Naive thymus-derived CD8-positive, alpha-beta T cell (primary cell): ENCODE data around the gene METTL16. TPM values are rescaled to one million over a fixed set of nuclear protein-coding genes. Genes with fewer than 3 reads are reported as not detected.
A peak's percentile ranks its signal among the peaks of the same experiment; 100 is the strongest.
"Not testable (repeated sequence)": the region's sequence is repeated elsewhere in the genome, so short reads cannot be mapped to it uniquely, and the experiment has no call there.

Experiments
- ATAC-seq, 2 donors: fragments of 150-1000 bp; cut with Tn5 transposase in 1 of 2; sonication (Bioruptor Pico), chemical (Tn5 transposase) in 1 of 2; 1 replicate in 1 of 2; 2 replicates in 1 of 2; pipeline ENCODE4 v1.10.0; 2021; ENCODE audit warnings: mild to moderate bottlenecking in 2 of 2, moderate library complexity in 2 of 2
- POLR2A ChIA-PET: fragments of 350-600 bp; sonication (Branson Sonifier 250); formaldehyde crosslinking; loops from one replicate; lab custom pipeline; 2021; ENCODE audit warnings: antibody characterized with exemption; lab: Charles Lee
- DNase-seq, 10 donors: peaks; one replicate each; pipeline versions ENCODE4 v3.0.0 to v3.0.0-alpha.2; 2020 to 2022
- H3K27ac Mint-ChIP-seq, 10 donors: one replicate each; pipeline ENCODE4 v1.8.0; 2020 to 2022; ENCODE audit warnings: mild to moderate bottlenecking in 10 of 10, mixed read lengths in 10 of 10, moderate library complexity in 4 of 10, inconsistent platforms in 1 of 10
- H3K27me3 Mint-ChIP-seq, 5 donors: one replicate each; pipeline ENCODE4 v1.8.0; 2021 to 2022; ENCODE audit warnings: mixed read lengths in 5 of 5
- H3K36me3 Mint-ChIP-seq, 3 donors: one replicate each; pipeline ENCODE4 v1.8.0; 2020 to 2022; ENCODE audit warnings: mixed read lengths in 3 of 3, mild to moderate bottlenecking in 2 of 3, inconsistent platforms in 1 of 3
- H3K4me1 Mint-ChIP-seq, 4 donors: one replicate each; pipeline ENCODE4 v1.8.0; 2021 to 2022; ENCODE audit warnings: mixed read lengths in 4 of 4
- H3K4me3 Mint-ChIP-seq, 10 donors: one replicate each; pipeline ENCODE4 v1.8.0; 2020 to 2022; ENCODE audit warnings: mild to moderate bottlenecking in 10 of 10, mixed read lengths in 10 of 10, moderate library complexity in 6 of 10, inconsistent platforms in 1 of 10
- H3K9me3 Mint-ChIP-seq, 9 donors: one replicate each; pipeline ENCODE4 v1.8.0; 2020 to 2022; ENCODE audit warnings: mixed read lengths in 9 of 9, mild to moderate bottlenecking in 3 of 9, inconsistent platforms in 1 of 9, moderate library complexity in 1 of 9
- polyA plus RNA-seq, 3 donors: library from polyadenylated mRNA; unstranded; fragments of 300-500 nt; fragmentation: Illumina TruSeq; gene quantifications; one replicate each; pipeline ENCODE4 v1.2.3, GENCODE V29; 2021
- total RNA-seq, 8 experiments: library from RNA in 2 of 8; stranded (reverse) in 2 of 8; gene quantifications; one replicate each; pipeline ENCODE4 v1.2.3 and lab custom pipeline; 2021 to 2026

Gene METTL16
- total and polyA plus RNA-seq, 5 experiments from 2014 or later = 18.7 to 67.2 (median 35.1) TPM

GRCh38 chr17:2444382-2444781 is 67.3 kb downstream of the METTL16 start:
- Mint-ChIP-seq H3K27ac (no peak overlapping the region), H3K4me1 (no peaks in the 10 kb centered on the region), H3K27me3 (no peaks in the 10 kb centered on the region), H3K9me3 (peaks cover 0 to 6% (median 4%) of the 10 kb centered on the region in 9 donors), H3K36me3 (peaks cover 0 to 46% (median 14%) of the 10 kb centered on the region in 3 donors), H3K4me3 (no peak overlapping the region)
- POLR2A ChIA-PET = no interaction called here
- ATAC-seq (no peak), DNase-seq (no peak)

DNA sequence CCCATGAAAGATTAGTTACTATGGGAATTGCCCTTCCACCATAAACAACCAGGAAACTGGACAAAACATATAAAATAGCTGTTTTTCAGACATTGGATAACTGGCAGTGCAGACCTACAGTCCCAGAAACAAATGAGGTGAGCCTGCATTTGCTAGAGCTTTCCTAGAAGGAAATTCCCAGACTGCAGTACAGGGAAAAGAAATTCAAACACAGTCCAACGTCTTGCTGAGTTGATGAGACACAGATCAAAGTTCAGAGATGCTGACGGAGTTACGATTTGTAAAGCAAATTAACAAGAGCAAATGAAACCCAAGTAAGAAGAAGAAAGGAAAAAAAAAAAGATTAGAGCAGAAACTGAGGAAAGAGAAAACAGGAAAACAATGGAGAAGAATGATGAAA is 69.5 kb downstream of the METTL16 start:
- H3K27me3 Mint-ChIP-seq = no peaks in the 10 kb centered on the region
- peaks cover 0 to 6% (median 4%) of the 10 kb centered on the region in 9 donors for H3K9me3 Mint-ChIP-seq
- ATAC-seq (no peak), DNase-seq (no peak)
- H3K36me3 Mint-ChIP-seq = peaks cover 0 to 65% (median 21%) of the 10 kb centered on the region in 3 donors
- H3K4me3 Mint-ChIP-seq = no peak overlapping the region
- POLR2A ChIA-PET = no interaction called here
- H3K27ac Mint-ChIP-seq = peak overlapping the region in 1 of 10 donors; percentile 36
- H3K4me1 Mint-ChIP-seq = peaks cover 0 to 3% (median 0%) of the 10 kb centered on the region in 4 donors

DNA sequence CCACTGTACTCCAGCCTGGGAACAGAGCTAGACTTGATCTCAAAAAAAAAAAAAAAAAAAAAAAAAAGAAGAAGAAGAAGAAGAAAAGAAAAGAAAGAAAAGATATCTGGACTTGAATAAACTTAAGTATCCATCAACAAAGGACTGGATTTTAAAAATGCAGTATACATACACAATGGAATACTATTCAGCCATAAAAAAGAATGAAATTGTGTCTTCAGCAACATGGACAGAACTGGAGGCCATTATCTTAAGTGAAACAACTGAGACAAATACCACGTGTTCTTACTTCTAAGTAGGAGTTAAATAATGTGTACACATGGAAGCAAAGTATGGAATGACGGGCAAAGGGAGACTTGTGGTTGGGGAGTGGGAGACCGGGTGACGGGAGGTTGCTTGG is 70.8 kb downstream of the METTL16 start:
- Mint-ChIP-seq H3K9me3 (peaks cover 0 to 2% (median under 1%) of the 10 kb centered on the region in 9 donors), H3K4me3 (no peak overlapping the region), H3K36me3 (peaks cover 0 to 74% (median 25%) of the 10 kb centered on the region in 3 donors), H3K27me3 (no peaks in the 10 kb centered on the region), H3K4me1 (peaks cover 0 to 4% (median 2%) of the 10 kb centered on the region in 4 donors), H3K27ac (peak overlapping the region in 2 of 10 donors; percentile 51 to 64)
- DNase-seq (no peak), ATAC-seq (no peak)
- POLR2A ChIA-PET = interaction anchor here (0.7 kb wide), 1 partner anchor 12 kb away, joined by 5 read pairs; no protein-coding TSS in a partner anchor

DNA sequence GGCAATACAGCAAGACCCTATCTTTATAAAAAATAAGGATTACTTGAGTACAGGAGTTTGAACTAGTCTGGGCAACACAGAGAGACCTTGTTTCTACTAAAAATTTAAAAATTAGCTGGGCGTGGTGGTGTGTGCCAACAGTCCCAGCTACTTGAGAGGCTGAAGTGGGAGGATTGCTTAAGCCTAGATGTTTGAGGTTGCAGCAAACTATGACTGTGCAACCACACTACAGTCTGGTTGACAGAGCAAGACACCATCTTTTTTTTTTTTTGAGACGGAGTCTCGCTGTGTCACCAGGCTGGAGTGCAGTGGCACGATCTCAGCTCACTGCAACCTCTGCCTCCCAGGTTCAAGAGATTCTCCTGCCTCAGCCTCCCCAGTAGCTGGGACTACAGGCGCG is 71.7 kb downstream of the METTL16 start:
- POLR2A ChIA-PET, H3K4me1 Mint-ChIP-seq, H3K9me3 Mint-ChIP-seq, H3K27ac Mint-ChIP-seq, DNase-seq, H3K4me3 Mint-ChIP-seq, ATAC-seq, H3K27me3 Mint-ChIP-seq: not testable (repeated sequence)
- H3K36me3 Mint-ChIP-seq = peaks cover 0 to 76% (median 23%) of the 10 kb centered on the region in 3 donors

- no peaks in the 10 kb centered on the region for H3K27me3 Mint-ChIP-seq
- peak overlapping the region in 1 of 10 donors; percentile 43 for H3K27ac Mint-ChIP-seq
- ATAC-seq = no peak
- peaks cover 0 to 83% (median 23%) of the 10 kb centered on the region in 3 donors for H3K36me3 Mint-ChIP-seq
- DNase-seq = no peak
- H3K9me3 Mint-ChIP-seq = peaks cover 0 to 2% (median 0%) of the 10 kb centered on the region in 9 donors
- no peak overlapping the region for H3K4me3 Mint-ChIP-seq
- H3K4me1 Mint-ChIP-seq = peaks cover 0 to 5% (median 2%) of the 10 kb centered on the region in 4 donors
- POLR2A ChIA-PET = no interaction called here
These were observed 72.9 kb downstream of the METTL16 start for GRCh38 chr17:2438823-2439222.

DNA sequence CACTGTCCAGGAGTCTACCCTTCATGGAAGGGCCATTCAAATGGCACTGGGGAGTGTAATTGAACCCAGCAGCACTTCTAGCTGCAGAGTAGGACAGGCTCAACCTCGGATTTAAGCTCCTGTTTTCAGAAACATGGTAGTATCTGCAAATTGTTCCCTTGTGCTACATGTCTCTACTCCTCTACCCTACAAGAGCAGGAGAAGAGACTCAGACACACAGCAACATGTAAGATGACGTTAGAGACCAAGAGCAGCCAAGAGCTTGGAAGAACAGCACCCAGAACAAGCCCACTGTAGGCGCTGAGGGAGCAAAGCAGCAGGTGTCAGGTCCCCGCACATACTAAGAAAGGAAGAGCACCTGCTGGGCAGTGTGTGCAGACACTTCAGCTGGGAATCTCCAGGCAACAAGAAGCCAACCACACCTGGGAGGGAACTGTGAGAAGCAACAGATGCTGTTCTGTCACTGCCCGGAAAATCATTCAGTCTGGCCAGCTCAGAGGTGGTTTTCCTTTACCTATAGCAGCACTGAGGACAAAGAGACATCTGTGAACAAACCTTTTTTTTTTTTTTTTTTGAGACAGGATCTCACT is 75.3 kb downstream of the METTL16 start:
- peaks cover 0 to 91% (median 27%) of the 10 kb centered on the region in 3 donors for H3K36me3 Mint-ChIP-seq
- H3K27ac Mint-ChIP-seq = peak overlapping the region in 4 of 10 donors; percentile 11 to 71 (median 70)
- H3K9me3 Mint-ChIP-seq = peaks cover 0 to 2% (median 0%) of the 10 kb centered on the region in 9 donors
- DNase-seq (no peak), ATAC-seq (no peak)
- POLR2A ChIA-PET = no interaction called here
- no peak overlapping the region for H3K4me3 Mint-ChIP-seq
- H3K4me1 Mint-ChIP-seq = peaks cover 0 to 7% (median 2%) of the 10 kb centered on the region in 4 donors
- no peaks in the 10 kb centered on the region for H3K27me3 Mint-ChIP-seq

DNA sequence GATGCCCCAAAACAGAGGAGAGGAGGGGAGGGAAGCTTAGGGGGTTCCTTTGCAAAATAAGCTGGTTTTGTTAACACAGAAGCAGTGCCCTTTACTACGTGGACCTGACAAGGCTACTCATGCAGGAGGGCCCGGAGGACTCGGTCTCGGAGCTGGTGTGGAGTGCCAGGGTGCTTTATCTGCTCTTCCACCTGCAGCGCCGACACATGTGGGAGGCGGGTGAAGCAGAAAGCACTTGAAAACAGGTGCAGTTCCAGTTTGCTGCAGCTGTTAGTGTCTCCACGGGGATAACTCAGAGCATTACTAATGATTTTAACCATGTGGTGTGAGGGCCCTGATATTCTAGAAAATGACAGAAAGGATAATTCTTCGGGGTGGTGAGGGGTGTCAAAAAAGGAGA is 75.8 kb downstream of the METTL16 start:
- DNase-seq (no peak), ATAC-seq (no peak)
- Mint-ChIP-seq H3K36me3 (peaks cover 0 to 89% (median 22%) of the 10 kb centered on the region in 3 donors), H3K4me1 (peaks cover 0 to 7% (median 2%) of the 10 kb centered on the region in 4 donors), H3K4me3 (no peak overlapping the region), H3K27me3 (no peaks in the 10 kb centered on the region), H3K9me3 (no peaks in the 10 kb centered on the region), H3K27ac (peak overlapping the region in 4 of 10 donors; percentile 11 to 71 (median 70))
- POLR2A ChIA-PET = no interaction called here

DNA sequence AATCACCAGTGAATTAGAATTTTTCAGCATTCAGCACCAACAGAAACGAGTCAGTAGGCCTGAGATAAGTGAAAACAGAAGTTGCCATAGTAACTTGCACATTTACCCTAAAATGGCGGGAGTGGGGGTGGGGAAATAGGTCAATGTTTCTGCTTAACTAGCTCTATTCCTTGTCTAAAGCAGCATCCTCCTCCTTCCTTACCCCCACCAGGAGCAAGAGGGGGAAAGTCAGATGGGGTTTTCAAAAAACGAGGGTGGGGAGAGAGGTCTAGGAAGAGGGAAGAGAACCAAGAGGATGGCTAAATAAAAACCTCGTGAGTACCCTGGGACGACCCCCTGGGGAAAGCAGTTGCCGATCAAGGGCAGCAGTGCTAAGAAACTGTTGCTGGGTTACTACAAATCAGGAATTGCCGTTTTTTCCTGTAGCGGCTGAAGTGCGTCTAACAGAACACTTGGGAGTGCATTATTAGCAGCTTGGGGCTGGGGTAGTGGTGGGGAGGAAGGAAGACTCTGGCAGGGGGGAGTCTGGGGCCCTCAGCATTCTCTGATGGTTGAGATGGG is 76.4 kb downstream of the METTL16 start:
- POLR2A ChIA-PET = no interaction called here
- Mint-ChIP-seq H3K9me3 (no peaks in the 10 kb centered on the region), H3K27me3 (no peaks in the 10 kb centered on the region), H3K4me1 (peaks cover 0 to 7% (median 2%) of the 10 kb centered on the region in 4 donors), H3K27ac (peak overlapping the region in 3 of 10 donors; percentile 18 to 62 (median 19)), H3K4me3 (no peak overlapping the region), H3K36me3 (peaks cover 0 to 83% (median 21%) of the 10 kb centered on the region in 3 donors)
- no peak for ATAC-seq
- no peak for DNase-seq

GRCh38 chr17:2433696-2434095 is 78.0 kb downstream of the METTL16 start:
- Mint-ChIP-seq H3K27ac (peak overlapping the region in 1 of 10 donors; percentile 76), H3K27me3 (no peaks in the 10 kb centered on the region), H3K4me3 (no peak overlapping the region), H3K36me3 (peaks cover 0 to 71% (median 21%) of the 10 kb centered on the region in 3 donors), H3K4me1 (peaks cover 0 to 7% (median 2%) of the 10 kb centered on the region in 4 donors), H3K9me3 (no peaks in the 10 kb centered on the region)
- DNase-seq (no peak), ATAC-seq (no peak)
- POLR2A ChIA-PET = interaction anchor here (0.7 kb wide), 1 partner anchor 21 kb away, joined by 3 read pairs; no protein-coding TSS in a partner anchor

GRCh38 chr17:2427910-2428309 is 83.8 kb downstream of the METTL16 start:
- POLR2A ChIA-PET = interaction anchor here (0.7 kb wide), 2 partner anchors 9 to 51 kb away, joined by 3 read pairs; no protein-coding TSS in a partner anchor
- no peak for DNase-seq
- Mint-ChIP-seq H3K27me3 (no peaks in the 10 kb centered on the region), H3K36me3 (peaks cover 0 to 49% (median 2%) of the 10 kb centered on the region in 3 donors), H3K4me3 (no peak overlapping the region), H3K27ac (peak overlapping the region in 3 of 10 donors; percentile 11 to 84 (median 71)), H3K9me3 (no peaks in the 10 kb centered on the region), H3K4me1 (peaks cover 0 to 2% (median under 1%) of the 10 kb centered on the region in 4 donors)
- no peak for ATAC-seq

GRCh38 chr17:2427215-2427614 is 84.5 kb downstream of the METTL16 start:
- peaks cover 0 to 2% (median 0%) of the 10 kb centered on the region in 4 donors for H3K4me1 Mint-ChIP-seq
- POLR2A ChIA-PET = no interaction called here
- no peak overlapping the region for H3K4me3 Mint-ChIP-seq
- H3K27ac Mint-ChIP-seq = peak overlapping the region in 3 of 10 donors; percentile 14 to 71 (median 71)
- DNase-seq (no peak), ATAC-seq (no peak)
- H3K9me3 Mint-ChIP-seq = no peaks in the 10 kb centered on the region
- H3K27me3 Mint-ChIP-seq = no peaks in the 10 kb centered on the region
- H3K36me3 Mint-ChIP-seq = peaks cover 0 to 44% (median 0%) of the 10 kb centered on the region in 3 donors

- Mint-ChIP-seq H3K9me3 (no peaks in the 10 kb centered on the region), H3K27me3 (no peaks in the 10 kb centered on the region), H3K27ac (no peak overlapping the region), H3K36me3 (peaks cover 0 to 69% (median 0%) of the 10 kb centered on the region in 3 donors), H3K4me1 (peaks cover 0 to 2% (median 0%) of the 10 kb centered on the region in 4 donors), H3K4me3 (no peak overlapping the region)
- no peak for DNase-seq
- ATAC-seq = no peak
- POLR2A ChIA-PET = interaction anchor here (0.7 kb wide), 1 partner anchor 297 kb away, joined by 3 read pairs; no protein-coding TSS in a partner anchor
These were observed 88.4 kb downstream of the METTL16 start for GRCh38 chr17:2423271-2423670.
